ENCODE data around the gene CREBBP.

The CREBBP gene

DNA sequence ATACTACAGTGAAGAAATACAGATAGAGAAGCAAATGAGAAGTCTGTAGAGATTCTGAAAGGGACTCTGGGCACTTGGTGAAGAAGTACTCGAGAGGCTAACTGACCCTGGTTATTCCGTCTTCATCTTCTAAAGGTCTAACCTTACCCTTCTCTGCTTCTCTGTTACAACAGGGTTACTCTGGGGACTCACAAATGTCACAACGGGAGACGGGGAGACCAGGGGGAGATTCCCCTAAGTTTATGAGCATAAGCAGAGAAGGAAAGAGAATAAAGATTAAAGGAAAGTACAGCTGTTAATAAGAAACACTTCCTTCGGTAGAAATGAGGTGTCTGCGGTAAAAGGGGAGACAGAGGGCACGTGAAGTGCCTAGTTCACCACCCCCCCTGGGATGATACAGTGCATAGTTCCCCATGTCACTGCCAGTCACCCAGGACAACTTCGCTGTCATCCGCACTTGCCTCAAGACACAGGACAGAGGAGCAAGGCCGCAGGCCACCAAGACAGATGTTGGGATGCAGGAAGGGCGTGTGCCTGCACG is 88.0 kb downstream of the CREBBP start:
- no peak for DNase-seq

DNA sequence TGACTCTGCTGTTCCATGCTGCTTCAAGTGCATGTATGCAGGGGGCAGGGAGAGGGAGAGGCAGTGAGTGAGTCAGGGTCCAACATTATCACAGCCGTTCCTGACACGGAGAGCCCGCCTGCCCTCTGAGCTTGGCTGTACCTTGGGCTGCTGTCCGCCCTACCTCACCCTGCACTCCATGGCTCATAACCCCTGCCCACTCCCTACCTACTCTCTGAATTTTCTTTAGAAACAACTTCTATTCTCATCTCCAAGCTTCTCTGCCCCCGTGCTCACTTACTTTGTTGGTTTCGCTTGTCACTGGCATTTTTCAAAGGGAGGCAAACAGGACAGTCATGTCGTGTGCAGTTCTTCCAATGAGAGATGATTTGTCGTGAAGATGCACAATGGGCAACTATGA is 88.8 kb downstream of the CREBBP start:
- DNase-seq: no peak

DNA sequence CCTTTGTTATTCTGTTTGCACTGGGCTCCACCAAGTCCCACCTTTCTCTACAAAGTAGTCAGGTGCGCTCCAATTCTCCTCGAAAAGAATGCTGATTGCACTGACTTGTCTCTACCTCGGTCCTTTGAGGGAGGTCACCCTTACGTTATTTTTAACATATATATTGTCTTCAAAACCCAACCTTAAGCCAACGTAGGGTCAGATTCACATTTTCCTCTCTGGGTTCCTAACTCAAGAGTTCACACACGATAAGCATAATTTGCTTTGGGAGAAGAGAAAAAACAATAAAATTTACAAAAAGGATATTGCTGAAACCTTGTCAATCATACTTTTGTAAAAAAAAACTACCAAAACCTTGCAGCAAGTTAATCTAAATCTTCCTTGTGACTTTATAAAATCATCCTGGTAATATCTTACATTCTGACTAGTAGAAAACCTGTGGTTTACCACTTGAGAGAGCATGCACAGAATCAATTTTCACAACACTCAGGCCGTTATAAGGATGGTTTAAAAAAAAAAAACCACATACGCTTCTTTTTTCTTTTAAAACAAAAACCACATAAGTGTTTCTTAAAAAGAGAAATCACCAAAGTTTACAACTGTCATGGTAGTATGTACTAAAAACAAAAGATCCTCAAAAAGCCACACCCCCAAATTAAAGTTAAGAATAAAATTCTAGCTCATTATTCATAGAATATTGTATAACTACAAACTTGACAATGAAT is 91.0 kb downstream of the CREBBP start:
- DNase-seq: no peak

DNA sequence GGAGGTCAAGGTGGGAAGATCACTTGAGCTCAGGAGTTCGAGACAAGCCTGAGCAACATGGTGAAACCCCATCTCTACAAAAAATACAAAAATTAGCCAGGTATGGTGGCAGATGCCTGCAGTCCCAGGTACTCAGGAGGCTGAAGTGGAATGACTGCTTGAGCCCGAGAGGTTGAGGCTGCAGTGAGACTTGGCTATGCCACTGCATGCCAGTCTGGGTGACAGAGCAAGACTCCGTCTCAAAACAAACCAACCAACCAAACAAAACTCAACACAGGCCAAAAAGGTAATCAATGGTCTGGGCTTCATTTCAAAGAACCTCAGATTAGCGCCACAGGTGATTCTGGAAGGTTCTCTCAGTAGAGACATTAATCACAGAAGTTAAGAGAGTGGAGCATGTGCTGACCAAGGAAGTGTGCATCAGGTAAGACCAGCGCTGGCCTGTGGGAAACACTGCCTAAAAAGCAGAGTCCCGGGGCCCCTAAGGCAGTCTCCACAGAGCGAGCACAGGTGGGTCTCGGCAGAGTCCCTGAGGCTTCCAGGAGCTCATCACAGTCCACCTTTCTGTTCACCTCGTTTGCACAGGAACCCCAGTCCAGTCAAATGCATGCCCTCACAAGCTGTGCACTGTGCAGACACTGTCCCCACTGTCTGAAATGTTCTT is 91.7 kb downstream of the CREBBP start:
- no peak for DNase-seq

DNA sequence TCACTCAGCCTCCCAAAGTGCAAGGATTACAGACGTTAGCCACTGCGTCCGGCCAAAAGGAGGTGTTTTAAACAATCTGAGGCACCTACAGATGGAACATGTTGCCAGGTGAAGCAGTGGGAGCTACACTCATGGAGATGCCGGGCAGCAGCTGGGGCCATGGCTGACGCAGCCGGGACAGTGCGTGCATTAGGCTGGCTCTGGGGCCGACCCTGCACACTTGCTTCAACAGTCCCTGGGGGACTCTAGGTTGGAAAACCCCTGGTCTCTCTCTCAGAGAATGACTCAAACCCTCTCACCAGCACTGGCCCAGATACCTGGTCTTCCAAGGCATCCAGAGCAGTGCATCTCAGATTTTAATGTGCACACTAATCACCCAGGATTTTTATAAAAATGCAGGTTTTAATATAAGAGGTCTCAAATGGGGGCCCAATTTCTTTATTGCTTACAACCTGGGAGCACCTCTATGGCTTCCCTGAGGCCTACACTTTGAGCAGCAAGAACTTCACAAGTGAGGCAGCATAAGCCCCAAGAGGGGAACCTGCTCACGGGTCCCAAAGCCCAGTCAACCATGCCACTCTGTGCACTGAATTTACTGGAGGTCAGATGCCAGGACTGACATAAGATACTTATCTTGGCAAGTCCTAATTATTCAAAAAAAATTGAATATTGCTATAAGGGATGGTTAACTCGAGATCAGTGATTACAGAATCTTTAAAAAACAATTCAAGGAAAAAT is 92.4 kb downstream of the CREBBP start:
- DNase-seq: no peak

DNA sequence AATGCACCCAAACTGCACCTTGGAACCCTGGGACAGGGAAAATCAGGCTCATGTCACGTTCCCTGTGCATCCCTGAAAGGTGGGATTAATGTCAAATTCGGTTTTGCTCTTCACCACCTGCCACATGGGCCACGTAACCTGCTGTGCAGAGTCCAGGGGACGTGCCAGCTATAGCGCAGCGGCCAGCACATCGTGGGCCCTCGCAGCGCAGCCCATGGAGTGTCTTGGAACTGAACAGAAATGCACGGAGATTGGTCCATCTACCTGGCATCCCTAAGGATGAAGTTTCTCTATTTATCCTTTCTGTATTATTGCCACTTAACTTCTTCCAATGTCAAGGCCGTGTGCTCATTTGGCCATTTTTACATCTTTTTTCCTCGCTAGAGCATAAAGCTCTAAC is 95.1 kb downstream of the CREBBP start:
- DNase-seq: no peak

DNA sequence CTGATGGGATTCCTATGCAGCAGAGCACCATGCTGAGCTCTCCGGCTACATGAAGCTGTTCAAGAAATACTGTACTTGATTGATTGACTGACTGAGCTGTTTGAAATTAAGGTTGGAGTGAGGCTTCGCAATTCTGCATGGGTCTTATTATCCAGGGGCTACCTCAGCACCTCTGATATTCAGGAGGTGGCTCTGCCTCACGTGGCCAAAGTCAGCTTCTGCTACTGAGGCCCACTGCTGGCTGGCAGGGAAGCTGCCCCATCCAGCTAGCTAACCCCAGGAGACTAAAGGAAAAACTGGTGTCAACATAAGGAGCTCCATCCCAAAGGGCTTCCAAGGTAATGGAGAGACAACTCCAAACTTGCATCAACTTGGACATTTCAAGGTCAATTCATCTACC is 97.0 kb downstream of the CREBBP start:
- no peak for DNase-seq

DNA sequence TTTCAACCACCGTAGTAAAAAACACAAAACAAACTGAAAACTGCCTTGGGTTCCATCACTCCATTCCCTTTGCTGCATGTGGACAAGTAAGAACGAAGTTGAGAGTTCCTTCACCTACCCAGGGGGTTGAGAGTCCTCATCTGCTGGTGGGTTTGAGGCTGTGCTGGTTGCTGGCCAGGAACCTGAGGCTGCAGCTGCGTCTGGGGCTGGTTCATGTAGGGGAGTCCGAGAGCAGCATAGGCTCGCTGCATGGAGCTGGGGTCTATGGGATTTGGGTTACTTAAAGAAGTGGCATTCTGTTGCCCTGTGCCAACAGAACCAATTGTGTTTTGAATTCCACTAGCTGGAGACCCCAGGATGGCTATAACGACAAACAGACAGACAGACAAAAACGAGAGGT is 97.9 kb downstream of the CREBBP start:
- DNase-seq: no peak

DNA sequence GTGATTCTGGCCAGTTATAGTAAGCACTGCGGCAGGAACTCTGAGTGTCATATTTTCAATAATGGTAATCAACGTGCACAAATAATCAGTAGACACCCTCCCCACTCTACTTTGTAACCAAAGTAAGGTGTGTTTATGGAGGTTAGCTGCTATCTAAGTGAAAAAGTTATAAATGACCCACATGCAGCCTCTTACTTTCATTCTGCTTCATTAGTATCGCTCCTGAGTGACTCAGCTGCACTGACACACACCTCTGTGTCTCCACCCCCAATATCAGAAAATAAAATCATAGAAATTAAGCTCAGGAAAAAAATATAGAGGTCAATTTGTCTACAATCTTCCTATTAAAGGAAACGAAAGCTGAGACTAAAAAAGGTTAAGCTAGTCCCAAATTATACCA is 99.1 kb downstream of the CREBBP start:
- DNase-seq: no peak

DNA sequence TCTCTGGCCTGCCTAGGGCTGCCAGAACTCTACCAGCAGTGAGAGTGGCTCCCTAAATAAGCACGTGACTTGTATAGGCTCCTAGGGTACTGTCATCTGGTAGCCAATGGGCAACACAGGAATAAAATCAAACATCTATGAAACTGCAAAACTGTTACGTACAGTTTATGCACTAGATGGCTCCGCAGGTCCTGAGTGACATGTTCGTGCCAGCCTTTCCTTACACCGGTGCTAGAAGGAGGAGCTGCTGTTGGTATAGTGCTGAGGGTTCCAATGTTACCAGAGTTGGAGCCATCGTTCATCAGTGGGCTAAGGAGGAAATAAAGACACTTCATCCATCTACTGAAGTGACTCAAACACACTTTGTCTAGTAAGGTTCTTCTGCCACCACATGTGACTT is 99.9 kb downstream of the CREBBP start:
- no peak for DNase-seq

DNA sequence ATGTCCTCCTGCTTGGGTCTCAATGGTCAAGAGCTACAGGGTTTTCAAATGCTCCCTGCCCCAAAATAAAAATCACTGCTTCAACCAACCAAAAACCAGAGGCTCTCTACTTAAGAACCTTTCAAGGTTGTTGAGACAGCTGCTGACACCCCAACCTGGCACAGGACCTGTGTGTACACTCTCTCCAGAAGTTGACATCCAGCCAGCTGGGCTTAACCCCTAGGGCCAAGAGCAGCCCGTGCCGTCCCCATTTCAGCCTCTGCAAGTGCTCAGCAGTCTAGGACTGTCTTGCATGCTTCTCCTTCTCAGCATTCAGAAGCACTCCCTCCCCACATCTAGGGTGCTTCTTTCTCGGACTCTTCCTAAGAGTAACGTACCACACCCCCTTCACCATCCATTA is 104.2 kb downstream of the CREBBP start:
- DNase-seq: no peak

DNA sequence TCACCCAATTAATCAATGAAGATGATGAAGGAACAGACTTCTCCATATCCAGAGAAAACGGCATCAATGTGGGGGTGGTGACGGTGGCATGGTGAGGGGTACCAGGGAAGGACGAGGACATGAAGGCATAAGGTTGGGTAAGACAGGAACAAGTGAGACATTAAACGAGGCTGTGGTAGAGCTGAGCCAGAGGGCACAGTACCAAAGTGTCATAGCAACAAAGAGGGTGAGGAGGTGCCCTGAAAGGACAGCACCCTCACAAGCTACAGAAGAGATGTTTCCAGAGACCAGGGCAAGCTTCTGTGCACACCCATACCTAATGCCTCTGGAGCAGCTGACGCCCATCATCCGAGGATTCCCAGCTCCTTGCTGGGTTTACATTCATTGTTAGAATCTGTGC is 105.7 kb downstream of the CREBBP start:
- DNase-seq: no peak

DNA sequence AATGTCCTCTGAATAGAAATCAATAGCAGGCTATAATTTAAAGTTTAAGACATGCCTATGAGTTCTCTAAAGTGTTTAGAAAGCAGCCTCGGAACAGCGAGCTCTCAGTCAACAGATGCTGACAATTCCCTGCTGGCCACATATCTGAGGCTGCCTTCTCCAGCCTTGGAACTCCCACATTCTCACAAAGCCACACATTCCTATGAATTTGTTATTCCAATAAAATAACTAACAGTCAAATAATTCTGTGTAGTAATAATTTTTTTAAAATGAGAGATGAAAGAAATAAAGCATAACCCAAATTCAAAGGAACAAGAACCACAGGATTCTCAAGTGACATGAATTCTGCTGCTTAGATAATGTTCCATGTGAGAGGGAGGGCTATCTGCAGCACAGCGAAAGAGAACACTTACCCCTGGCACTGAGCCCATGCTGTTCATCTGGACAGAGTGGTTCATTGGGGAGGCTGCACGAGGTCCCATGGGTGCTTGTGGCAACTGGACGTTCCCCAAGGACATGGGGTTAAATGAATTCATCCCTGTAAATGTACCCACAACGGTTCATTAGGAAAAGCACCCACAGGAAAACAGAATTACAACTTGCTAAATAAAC is 106.3 kb downstream of the CREBBP start:
- no peak for DNase-seq

DNA sequence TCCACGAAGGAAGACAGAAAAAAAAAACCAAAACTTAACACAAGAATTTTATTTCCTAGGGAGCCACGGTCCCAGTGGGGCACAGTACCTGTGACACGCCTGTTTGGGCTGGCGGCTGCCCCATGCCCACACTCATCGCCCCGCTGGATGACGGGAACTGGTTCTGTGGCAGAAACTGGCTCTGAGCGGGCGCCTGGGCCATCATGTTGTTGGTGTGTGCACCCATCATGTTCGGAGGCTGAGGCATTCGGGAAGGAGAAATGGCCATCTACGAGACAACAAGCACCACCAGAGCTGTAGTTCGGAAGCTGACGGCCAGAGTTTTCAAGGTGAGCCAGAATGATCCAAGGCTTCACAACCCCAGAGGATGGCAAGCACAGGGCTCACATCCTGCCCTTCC is 106.8 kb downstream of the CREBBP start:
- DNase-seq: no peak

DNA sequence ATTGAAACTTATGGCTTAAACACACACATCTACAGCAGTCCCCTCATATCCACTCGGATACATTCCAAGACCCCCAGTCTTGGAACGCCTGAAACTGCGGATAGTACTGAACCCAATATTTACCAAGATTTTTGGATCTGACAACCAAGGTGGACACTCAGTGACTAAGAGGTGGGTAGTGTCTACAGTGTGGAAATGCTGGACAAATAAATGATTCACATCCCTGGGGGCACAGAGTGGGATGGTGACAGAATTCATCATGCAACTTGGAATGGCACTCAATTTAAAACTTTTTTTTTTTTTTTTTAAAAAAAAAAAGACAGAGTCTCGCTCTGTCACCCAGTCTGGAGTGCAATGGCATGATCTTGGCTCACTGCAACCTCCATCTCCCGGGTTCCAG is 109.0 kb downstream of the CREBBP start:
- no peak for DNase-seq

DNA sequence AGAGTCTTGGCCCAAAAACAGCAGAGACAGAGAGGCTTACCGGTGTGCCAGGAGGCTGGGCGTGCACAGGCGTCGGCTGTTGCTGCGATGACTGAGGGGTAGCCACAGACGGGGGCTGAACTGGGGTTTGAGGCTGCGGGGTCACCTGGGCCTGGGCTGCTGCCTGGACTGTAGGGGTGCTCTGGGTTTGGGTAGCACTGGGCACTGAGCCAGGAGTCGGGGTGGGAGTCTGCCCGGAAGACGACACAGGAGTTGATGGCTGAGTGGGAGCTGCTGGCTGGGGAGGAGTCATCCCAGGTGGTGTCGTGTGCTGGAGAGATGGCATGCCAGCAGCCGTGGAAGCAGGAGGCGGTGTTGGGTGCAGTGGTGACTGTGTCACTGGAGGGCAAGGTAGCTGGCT is 110.0 kb downstream of the CREBBP start:
- no peak for DNase-seq

DNA sequence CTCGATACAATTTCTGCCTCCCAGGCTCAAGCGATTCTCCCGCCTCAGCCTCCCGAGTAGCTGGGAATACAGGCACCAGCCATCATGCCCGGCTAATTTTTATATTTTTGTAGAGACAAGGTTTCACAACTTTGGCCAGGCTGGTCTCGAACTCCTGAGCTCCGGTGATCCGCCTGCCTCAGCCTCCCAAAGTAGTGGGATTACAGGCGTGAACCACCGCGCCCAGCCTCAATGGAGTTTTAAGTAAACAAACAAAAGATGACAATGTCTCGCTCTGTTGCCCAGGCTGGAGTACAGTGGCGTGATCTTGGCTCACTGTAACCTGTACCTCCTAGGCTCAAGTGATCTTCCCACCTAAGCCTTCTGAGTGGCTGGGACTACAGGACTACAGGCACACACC is 110.6 kb downstream of the CREBBP start:
- no peak for DNase-seq

DNA sequence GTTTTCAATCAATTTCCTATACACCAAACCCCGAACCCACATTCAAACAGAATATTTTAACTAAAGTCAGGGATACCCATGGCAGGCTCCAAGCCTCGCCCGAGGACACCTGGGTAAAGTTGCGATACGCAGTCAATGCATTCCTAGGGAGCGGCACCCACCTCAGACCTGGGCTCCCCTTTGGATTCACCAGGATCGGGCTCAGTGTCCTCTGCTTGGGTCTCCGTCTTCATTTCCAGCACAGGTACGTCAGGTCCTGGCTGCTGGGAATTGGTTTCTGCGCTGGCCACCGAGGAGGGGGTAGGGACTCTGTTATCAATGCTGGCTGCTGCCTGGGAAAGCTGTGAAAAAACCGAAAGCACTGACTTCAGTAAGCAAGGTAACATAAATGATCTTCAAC is 111.5 kb downstream of the CREBBP start:
- no peak for DNase-seq

DNA sequence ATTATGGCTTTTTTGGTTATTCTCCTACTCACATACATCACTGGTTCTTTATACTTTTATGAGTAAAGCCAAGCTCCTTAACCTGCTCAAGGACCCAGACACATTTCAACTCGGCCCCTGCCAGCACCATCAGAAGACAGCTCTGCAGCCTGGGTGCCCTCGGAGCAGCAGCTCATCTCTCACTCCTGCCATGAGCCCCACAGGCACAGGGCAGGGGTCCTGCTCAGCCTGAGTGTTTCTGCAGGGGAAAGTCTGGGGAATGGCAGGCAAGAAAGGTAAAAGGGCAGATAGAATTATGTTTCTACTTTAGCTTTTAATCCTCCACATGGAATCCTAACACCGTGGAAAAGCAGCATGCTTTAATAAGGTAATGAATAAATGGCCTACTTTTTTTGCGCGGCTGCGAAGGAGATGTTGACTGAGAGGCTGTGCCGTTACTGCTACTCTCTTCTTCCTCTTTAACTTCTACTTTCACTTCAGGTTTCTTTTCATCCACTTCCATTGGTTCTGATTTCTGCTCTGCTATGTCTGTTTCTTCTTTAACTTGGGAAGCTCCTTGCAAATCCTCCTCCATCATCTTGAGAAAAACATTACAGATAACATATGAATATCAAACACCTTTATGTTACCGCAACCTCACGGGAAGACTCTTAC is 113.1 kb downstream of the CREBBP start:
- no peak for DNase-seq

DNA sequence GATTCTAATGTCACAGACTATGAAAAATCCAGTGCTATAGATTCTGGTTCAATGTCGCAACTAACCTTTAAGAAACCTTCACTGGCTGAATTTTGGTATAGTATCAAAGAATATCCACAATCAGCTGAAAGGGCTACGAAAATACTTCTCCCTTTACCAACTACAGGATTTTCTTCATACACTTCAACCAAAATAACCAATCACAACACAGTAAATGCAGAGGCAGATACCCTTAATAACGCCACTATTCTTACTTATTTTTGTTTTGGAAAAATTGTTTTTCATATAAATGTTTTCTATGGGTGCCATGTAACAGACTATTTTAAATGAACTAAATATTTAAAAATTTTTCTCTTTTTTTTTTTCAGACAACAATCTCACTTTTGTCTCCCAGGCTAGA is 114.3 kb downstream of the CREBBP start:
- DNase-seq: no peak

DNA sequence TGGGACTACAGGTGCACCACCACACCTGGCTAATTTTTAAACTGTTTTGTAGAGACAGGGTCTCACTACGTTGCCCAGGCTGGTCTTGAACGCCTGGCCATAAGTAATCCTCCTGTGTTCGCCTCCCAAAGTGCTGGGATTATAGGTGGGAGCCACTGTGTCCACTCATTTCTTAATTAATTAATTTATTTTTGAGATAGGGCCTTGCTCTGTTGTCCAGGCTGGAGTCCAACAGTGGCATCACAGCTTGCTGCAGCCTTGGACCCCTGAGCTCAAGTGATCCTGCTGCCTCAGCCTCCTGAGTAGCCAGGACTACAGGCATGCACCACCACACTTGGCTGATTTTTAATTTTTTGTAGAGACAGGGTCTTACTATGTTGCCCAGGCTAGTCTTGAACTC is 116.1 kb downstream of the CREBBP start:
- DNase-seq: no peak

DNA sequence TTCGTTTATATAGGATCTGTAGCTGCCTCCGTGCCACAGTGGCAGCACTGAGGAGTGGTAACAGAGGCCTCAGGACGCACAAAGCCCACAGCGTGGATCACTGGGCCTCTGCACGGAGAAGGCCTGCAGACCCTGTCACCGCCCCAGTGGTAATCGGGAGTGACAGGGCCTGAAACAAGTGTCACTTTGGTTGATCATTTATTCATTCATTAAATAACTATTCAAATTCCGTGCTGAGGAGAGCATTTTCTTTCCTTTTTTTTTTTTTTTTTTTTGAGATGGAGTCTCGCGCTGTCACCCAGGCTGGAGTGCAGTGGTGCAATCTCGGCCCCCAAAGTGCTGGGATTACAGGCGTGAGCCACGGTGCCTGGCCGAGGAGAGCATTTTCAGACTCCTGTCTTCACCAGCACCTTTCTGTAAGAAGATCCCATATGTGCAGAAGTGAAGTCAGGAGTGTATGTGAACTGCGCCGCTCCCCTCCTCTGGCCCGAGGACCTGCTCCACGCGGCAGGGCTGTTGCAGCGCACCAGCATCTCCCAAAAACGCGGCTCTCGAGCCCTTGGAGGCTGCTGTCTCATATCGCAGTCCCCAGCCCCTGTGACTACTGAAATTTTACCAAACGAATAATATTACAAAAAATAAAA is 118.3 kb downstream of the CREBBP start:
- no peak for DNase-seq

All from activated CD4-positive, alpha-beta T cell treated with anti-CD3 and anti-CD28 coated beads for 1 hour (primary cell).